Measurements from ENCODE around the gene NPAS2.

NPAS2 gene

GRCh38 chr2:100819370-100820272, at the start of gene NPAS2:
Gene NPAS2, plus strand, starts transcription at chr2:100820139. Its CDS starts 84,616 bp downstream, at chr2:100904755.
- DNase-seq: no peak

GRCh38 chr2:100771125-100771524, 48.8 kb upstream of the NPAS2 start:
- no peak for DNase-seq

GRCh38 chr2:100773538-100773937, 46.4 kb upstream of the NPAS2 start:
- DNase-seq: no peak

GRCh38 chr2:100776445-100776844, 43.5 kb upstream of the NPAS2 start:
- no peak for DNase-seq

- no peak for DNase-seq
Observed at GRCh38 chr2:100778637-100779450, 41.1 kb upstream of the NPAS2 start.

- no peak for DNase-seq
Observed at GRCh38 chr2:100779908-100780202, 40.1 kb upstream of the NPAS2 start.

- DNase-seq: no peak
Observed at GRCh38 chr2:100780203-100781008, 39.5 kb upstream of the NPAS2 start.

GRCh38 chr2:100781009-100781325, 39.0 kb upstream of the NPAS2 start:
- DNase-seq: no peak

- no peak for DNase-seq
Observed at GRCh38 chr2:100781523-100782379, 38.2 kb upstream of the NPAS2 start.

GRCh38 chr2:100782380-100782878, 37.5 kb upstream of the NPAS2 start:
- no peak for DNase-seq

- DNase-seq: no peak
Observed at GRCh38 chr2:100783987-100784386, 36.0 kb upstream of the NPAS2 start.

- DNase-seq: no peak
Observed at GRCh38 chr2:100784681-100785080, 35.3 kb upstream of the NPAS2 start.

GRCh38 chr2:100785626-100786296, 34.2 kb upstream of the NPAS2 start:
- no peak for DNase-seq

- no peak for DNase-seq
Observed at GRCh38 chr2:100786297-100786658, 33.7 kb upstream of the NPAS2 start.

GRCh38 chr2:100786985-100787384, 33.0 kb upstream of the NPAS2 start:
- DNase-seq: no peak

GRCh38 chr2:100789361-100789760, 30.6 kb upstream of the NPAS2 start:
- no peak for DNase-seq

- DNase-seq: no peak
Observed at GRCh38 chr2:100791294-100791935, 28.5 kb upstream of the NPAS2 start.

GRCh38 chr2:100791936-100792308, 28.0 kb upstream of the NPAS2 start:
- no peak for DNase-seq

- no peak for DNase-seq
Observed at GRCh38 chr2:100793220-100793619, 26.7 kb upstream of the NPAS2 start.

GRCh38 chr2:100793982-100794381, 26.0 kb upstream of the NPAS2 start:
- DNase-seq: no peak

GRCh38 chr2:100796499-100797100, 23.3 kb upstream of the NPAS2 start:
- DNase-seq: no peak
